GM12872 (cell line): ENCODE data around the gene CAMK1D.

Experiments
- TF ChIP-seq, protein P1 (sequence below): IDR thresholded peaks from 3 replicates; pipeline ENCODE4 v1.5.1; 2011; ENCODE audit warnings: low read depth, mild to moderate bottlenecking, low read length, moderate library complexity; ENCODE audit not compliant: insufficient read depth

Gene CAMK1D

DNA sequence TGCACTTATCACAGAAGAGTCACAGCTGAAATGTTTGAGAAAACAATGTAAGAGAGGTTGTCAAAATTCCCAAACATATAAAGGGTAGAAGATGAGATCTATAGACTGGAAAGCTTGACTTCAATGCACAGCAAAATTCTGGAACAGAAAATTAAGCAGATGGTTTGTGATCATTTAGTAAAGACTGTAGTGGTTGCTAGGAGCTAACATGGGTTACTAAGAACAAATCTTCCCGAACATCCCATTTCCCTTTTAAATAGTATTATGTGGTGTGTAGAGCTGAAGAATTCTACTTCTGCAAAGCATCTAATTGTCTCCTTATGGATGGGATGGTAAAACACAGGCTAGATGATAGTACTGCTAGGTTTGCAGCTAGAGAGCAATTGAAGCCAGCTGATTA, 312.3 kb downstream of the CAMK1D start:
- TF ChIP-seq, protein P1, sequence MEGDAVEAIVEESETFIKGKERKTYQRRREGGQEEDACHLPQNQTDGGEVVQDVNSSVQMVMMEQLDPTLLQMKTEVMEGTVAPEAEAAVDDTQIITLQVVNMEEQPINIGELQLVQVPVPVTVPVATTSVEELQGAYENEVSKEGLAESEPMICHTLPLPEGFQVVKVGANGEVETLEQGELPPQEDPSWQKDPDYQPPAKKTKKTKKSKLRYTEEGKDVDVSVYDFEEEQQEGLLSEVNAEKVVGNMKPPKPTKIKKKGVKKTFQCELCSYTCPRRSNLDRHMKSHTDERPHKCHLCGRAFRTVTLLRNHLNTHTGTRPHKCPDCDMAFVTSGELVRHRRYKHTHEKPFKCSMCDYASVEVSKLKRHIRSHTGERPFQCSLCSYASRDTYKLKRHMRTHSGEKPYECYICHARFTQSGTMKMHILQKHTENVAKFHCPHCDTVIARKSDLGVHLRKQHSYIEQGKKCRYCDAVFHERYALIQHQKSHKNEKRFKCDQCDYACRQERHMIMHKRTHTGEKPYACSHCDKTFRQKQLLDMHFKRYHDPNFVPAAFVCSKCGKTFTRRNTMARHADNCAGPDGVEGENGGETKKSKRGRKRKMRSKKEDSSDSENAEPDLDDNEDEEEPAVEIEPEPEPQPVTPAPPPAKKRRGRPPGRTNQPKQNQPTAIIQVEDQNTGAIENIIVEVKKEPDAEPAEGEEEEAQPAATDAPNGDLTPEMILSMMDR, result no peak

DNA sequence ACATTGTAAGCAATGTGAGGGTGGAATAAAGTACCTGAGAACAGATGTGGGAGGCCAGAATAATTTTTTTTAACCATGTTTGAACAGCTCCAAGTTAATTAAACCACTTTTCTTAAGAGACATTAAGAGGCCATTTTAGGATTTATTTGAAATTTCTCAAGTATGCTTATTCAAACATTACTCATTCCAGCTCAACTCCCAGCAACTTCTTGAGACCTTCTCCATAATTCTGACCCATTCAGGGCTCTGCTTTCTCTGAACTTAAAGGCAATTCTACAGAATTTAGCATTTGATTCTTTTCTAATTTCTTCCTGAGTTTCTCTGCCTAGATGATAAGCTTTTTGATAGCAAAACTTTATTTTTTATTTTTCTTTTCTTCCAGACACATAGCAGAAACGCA, 314.5 kb downstream of the CAMK1D start:
- TF ChIP-seq, protein P1, result no peak

DNA sequence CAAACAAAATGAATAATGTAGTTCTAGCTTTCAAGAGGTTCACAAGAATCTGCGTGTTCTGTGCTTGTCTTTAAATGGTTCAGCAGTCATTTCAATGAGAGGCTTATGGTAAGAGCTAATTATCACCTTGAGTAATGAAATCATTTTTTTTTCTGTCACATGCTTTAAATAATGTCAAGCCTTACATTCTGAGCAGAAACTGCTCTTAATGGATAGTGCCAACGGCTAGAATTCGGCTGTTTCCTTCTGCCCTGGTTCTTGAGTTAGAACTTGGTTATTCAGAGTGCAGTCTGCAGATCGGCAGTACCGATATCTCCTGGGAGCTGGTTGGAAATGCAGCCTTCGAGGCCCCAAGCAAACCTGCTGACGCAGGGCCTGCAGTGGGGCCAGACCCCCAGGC, 316.2 kb downstream of the CAMK1D start:
- TF ChIP-seq, protein P1, result no peak

DNA sequence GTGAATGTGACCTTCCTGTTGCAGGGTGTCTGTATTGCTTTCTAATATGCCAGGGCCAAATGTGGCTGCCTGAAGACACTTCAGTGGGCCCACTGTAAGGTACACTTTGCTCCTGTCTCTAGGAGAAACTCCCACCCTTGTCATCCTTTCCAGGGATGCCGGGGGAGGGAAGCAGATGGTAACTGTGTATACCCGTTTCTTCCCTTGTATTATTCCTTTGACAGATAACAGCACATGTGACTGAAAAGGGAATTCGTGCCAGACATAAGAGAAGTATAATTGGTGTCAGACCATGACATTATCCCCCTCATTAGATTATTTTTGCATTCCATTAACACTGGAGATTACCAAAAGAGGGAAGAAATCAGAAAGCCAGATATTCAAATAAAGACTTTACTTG, 317.7 kb downstream of the CAMK1D start:
- TF ChIP-seq, protein P1, result no peak

DNA sequence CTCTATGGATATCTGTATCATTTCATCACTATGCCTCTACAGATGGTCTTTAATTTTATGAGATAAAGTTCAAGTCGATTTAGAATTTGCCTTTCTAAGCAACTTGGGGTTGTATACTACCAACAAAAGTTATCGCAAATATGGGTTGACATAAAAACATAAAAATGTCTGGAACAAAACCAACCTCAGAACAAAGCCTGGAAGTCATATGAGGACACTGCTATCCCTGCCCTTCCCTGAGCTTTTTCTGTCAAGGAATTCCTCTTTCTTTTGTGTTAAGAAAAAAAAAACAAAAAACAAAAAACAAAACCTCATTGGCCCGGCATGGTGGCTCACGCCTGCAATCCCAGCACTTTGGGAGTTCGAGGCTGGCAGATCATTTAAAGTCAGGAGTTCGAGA, 319.3 kb downstream of the CAMK1D start:
- TF ChIP-seq, protein P1, result no peak

DNA sequence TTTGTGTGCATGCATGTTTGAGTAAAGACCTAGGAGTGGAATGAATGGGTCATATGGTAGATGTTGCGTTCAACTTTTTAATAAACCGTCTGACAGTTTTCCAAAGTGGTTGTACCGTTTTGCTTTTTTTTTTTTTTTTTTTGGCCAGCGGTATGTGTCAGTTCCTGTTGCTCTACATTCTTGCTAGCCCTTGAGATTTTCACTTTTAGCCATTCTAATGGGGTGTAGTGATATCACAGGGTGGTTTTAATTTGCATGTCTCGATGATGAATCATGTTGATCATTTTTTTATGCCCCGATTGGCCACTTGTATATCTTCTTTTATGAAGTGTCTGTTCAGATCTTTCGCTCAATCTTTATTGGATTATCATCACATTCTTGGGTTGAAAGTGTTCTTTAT, 320.7 kb downstream of the CAMK1D start:
- TF ChIP-seq, protein P1, result no peak

DNA sequence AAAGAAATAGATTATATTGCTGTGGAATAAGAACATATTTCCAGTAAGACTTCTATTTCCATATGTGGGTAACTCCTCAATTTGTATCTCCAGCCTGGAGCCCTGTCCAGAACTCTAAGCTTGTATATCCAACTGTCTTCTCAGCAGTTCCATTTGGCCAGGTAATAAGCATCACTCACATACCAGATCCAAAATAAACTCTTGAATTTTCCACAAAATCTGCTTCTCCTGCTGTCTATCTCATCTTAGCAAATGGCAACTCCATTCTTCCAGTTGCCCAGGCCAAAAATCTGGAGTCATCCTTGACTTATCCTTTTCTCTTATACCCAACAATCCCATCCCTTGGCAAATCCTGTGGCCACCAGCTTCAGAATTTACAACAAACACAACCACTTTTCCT, 325.8 kb downstream of the CAMK1D start:
- TF ChIP-seq, protein P1, result no peak

DNA sequence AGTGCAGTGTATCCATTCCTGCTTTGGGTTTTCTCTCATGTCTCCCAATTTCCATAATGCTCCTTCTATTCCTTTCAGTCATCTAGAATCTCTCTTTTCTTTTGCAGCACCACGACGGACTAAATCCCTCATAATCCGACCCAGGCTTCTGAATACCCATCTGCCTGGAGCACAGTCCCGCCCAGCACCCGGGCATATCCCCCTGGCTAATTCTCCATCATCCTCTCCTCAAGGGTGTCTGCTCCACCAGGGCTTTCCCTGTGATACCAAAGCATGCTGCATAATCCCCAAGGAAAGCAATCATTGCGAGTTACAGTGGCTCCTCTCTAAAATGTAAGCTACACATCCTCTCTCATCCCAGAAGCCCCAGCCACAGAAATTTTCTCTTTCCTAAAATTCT, 330.3 kb downstream of the CAMK1D start:
- TF ChIP-seq, protein P1, result no peak
